WTC11 (cell line): ENCODE measurements around the gene TWIST1. TPM values are rescaled to one million over a fixed set of nuclear protein-coding genes. Genes with fewer than 3 reads are reported as not detected.

Experiments used
- ATAC-seq: fragments of 200-7000 bp; cut with Tn5 transposase; 2 replicates; pipeline ENCODE4 v1.10.0; 2021; ENCODE audit warnings: mild to moderate bottlenecking, moderate library complexity
- CTCF ChIA-PET: fragments of 300-600 bp; sonication (Branson Sonifier 250); formaldehyde crosslinking; loops from one replicate; lab custom pipeline; 2021; ENCODE audit warnings: antibody characterized with exemption; lab: Charles Lee
- POLR2A ChIA-PET: fragments of 350-600 bp; sonication (Branson Sonifier 250); formaldehyde crosslinking; loops from one replicate; lab custom pipeline; 2021; ENCODE audit warnings: antibody characterized with exemption; lab: Charles Lee
- DNase-seq: peaks from one replicate; pipeline ENCODE4 v3.0.0; 2021; ENCODE audit warnings: low spot score
- H3K27ac Mint-ChIP-seq: 2 replicates; pipeline ENCODE4 v1.8.0; 2021; ENCODE audit warnings: mixed read lengths
- H3K27me3 Mint-ChIP-seq: 2 replicates; pipeline ENCODE4 v1.8.0; 2021; ENCODE audit warnings: low read depth, mild to moderate bottlenecking, moderate library complexity, mixed read lengths
- H3K36me3 Mint-ChIP-seq: 2 replicates; pipeline ENCODE4 v1.8.0; 2021; ENCODE audit warnings: mixed read lengths
- H3K4me1 Mint-ChIP-seq: 2 replicates; pipeline ENCODE4 v1.8.0; 2022; ENCODE audit warnings: mixed read lengths
- H3K4me3 Mint-ChIP-seq: 2 replicates; pipeline ENCODE4 v1.8.0; 2021; ENCODE audit warnings: mild to moderate bottlenecking, moderate library complexity, mixed read lengths
- H3K9me3 Mint-ChIP-seq: 2 replicates; pipeline ENCODE4 v1.8.0; 2021; ENCODE audit warnings: mixed read lengths
- ATF1 ChIP-seq: sonication (generic); formaldehyde crosslinking; IDR thresholded peaks from 2 replicates; pipeline ENCODE4 v1.8.1; 2023; ENCODE audit warnings: mild to moderate bottlenecking, moderate library complexity, missing genetic modification reagents
- CBFB ChIP-seq: sonication (generic); formaldehyde crosslinking; IDR thresholded peaks from 2 replicates; pipeline ENCODE4 v1.8.1; 2022; ENCODE audit warnings: mild to moderate bottlenecking, low read depth, missing genetic modification reagents
- CREB1 ChIP-seq: sonication (generic); formaldehyde crosslinking; IDR thresholded peaks from 2 replicates; pipeline ENCODE4 v1.8.0; 2023; ENCODE audit warnings: mild to moderate bottlenecking, missing genetic modification reagents
- FOXK1 ChIP-seq: sonication (generic); formaldehyde crosslinking; IDR thresholded peaks from 2 replicates; pipeline ENCODE4 v1.8.0; 2022; ENCODE audit warnings: mild to moderate bottlenecking, moderate library complexity, missing genetic modification reagents
- GABPB1 ChIP-seq: sonication (generic); formaldehyde crosslinking; IDR thresholded peaks from 2 replicates; pipeline ENCODE4 v1.8.1; 2023; ENCODE audit warnings: mild to moderate bottlenecking, missing genetic modification reagents
- GRHL2 ChIP-seq: fragments of 250-450 bp; sonication (Bioruptor Pico); IDR thresholded peaks from 2 replicates; pipeline ENCODE4 v1.8.0; 2022; ENCODE audit warnings: mild to moderate bottlenecking, moderate library complexity; ENCODE audit not compliant: insufficient replicate concordance, severe bottlenecking
- GTF2I ChIP-seq: fragments of 250-450 bp; sonication (Bioruptor Pico); conservative IDR thresholded peaks from 2 replicates; pipeline ENCODE4 v1.4.0; 2021; ENCODE audit warnings: mild to moderate bottlenecking
- KAT7 ChIP-seq: sonication (generic); formaldehyde crosslinking; IDR thresholded peaks from 2 replicates; pipeline ENCODE4 v1.8.1; 2023; ENCODE audit warnings: missing genetic modification reagents, mild to moderate bottlenecking, borderline replicate concordance
- NFATC4 ChIP-seq: fragments of 250-450 bp; sonication (Bioruptor Pico); IDR thresholded peaks from 2 replicates; pipeline ENCODE4 v1.9.0; 2021; ENCODE audit warnings: mild to moderate bottlenecking
- SP1 ChIP-seq: sonication (generic); formaldehyde crosslinking; conservative IDR thresholded peaks from 2 replicates; pipeline ENCODE4 v1.8.1; 2022; ENCODE audit warnings: missing genetic modification reagents
- TP53 ChIP-seq: sonication (generic); formaldehyde crosslinking; IDR thresholded peaks from 2 replicates; pipeline ENCODE4 v1.8.1; 2023; ENCODE audit warnings: mild to moderate bottlenecking, missing genetic modification reagents
- ZNF138 ChIP-seq: sonication (generic); formaldehyde crosslinking; conservative IDR thresholded peaks from 2 replicates; pipeline ENCODE4 v1.8.1; 2022; ENCODE audit warnings: mild to moderate bottlenecking, moderate library complexity, missing genetic modification reagents
- ZNF232 ChIP-seq: sonication (generic); formaldehyde crosslinking; IDR thresholded peaks from 2 replicates; pipeline ENCODE4 v1.8.0; 2022; ENCODE audit warnings: mild to moderate bottlenecking, missing genetic modification reagents
- ZNF317 ChIP-seq: sonication (generic); formaldehyde crosslinking; IDR thresholded peaks from 2 replicates; pipeline ENCODE4 v1.8.1; 2023; ENCODE audit warnings: low read depth, mild to moderate bottlenecking, moderate library complexity, missing genetic modification reagents, borderline replicate concordance
- ZNF396 ChIP-seq: fragments of 250-450 bp; sonication (Bioruptor Pico); IDR thresholded peaks from 2 replicates; pipeline ENCODE4 v1.8.0; 2021; ENCODE audit warnings: mild to moderate bottlenecking, moderate library complexity, borderline replicate concordance
- ZNF671 ChIP-seq: fragments of 250-450 bp; sonication (Bioruptor Pico); IDR thresholded peaks from 2 replicates; pipeline ENCODE4 v1.8.0; 2021; ENCODE audit warnings: mild to moderate bottlenecking
- total RNA-seq: library from RNA; stranded (reverse); gene quantifications from 3 replicates; pipeline ENCODE4 v1.2.3, GENCODE V29; 2021
- TF ChIP-seq, protein P1 (sequence below): sonication (generic); formaldehyde crosslinking; IDR thresholded peaks from 2 replicates; pipeline ENCODE4 v1.8.1; 2023; ENCODE audit warnings: mild to moderate bottlenecking, moderate library complexity, missing genetic modification reagents
- TF ChIP-seq, protein P2 (sequence below): sonication (generic); formaldehyde crosslinking; IDR thresholded peaks from 2 replicates; pipeline ENCODE4 v1.8.0; 2022; ENCODE audit warnings: mild to moderate bottlenecking, missing genetic modification reagents
- TF ChIP-seq, protein P3 (sequence below): fragments of 250-450 bp; sonication (Bioruptor Pico); IDR thresholded peaks from 2 replicates; pipeline ENCODE4 v1.9.0; 2021; ENCODE audit warnings: mild to moderate bottlenecking
- TF ChIP-seq, protein P4 (sequence below): sonication (generic); formaldehyde crosslinking; IDR thresholded peaks from 2 replicates; pipeline ENCODE4 v1.8.0; 2022; ENCODE audit warnings: mild to moderate bottlenecking, missing genetic modification reagents
- TF ChIP-seq, protein P5 (sequence below): fragments of 250-450 bp; sonication (Bioruptor Pico); IDR thresholded peaks from 2 replicates; pipeline ENCODE4 v1.9.0; 2021; ENCODE audit warnings: mild to moderate bottlenecking, borderline replicate concordance

Gene TWIST1
- total RNA-seq, 1 experiment from 2014 or later: not detected

DNA sequence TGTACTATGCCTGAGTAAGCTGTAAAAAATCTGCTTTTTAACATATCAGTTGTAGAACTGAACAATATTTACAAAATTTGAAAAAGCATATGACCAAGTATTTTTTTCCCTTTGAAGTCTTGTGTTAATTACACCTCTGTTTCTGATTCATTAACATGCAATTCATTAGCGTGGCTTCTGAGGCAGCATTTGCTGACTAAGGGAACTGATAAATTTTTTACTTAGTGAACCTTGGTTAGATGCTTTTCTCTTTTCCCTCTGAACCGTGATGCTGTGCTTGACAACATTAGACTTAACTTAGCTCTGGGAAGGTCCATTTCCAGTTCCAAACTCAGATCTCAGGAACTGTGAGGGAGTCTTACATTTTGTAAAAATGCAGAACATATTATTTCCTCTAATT, 28.1 kb downstream of the TWIST1 start:
- DNase-seq: no peak
- Mint-ChIP-seq H3K36me3 (no peaks in the 10 kb centered on the region), H3K4me3 (no peak overlapping the region), H3K9me3 (no peaks in the 10 kb centered on the region), H3K27me3 (no peaks in the 10 kb centered on the region), H3K4me1 (peaks cover 6% of the 10 kb centered on the region), H3K27ac (no peak overlapping the region)
- TF ChIP-seq GABPB1 (CRISPR knock-in tag) (no peak), KAT7 (no peak), SP1 (no peak), FOXK1 (CRISPR knock-in tag) (no peak), ZNF138 (CRISPR knock-in tag) (no peak), ZNF232 (CRISPR knock-in tag) (no peak), ZNF317 (CRISPR knock-in tag) (no peak), ZNF671 (CRISPR knock-in tag) (no peak), GTF2I (no peak), CREB1 (CRISPR knock-in tag) (no peak)
- TF ChIP-seq, protein P1, sequence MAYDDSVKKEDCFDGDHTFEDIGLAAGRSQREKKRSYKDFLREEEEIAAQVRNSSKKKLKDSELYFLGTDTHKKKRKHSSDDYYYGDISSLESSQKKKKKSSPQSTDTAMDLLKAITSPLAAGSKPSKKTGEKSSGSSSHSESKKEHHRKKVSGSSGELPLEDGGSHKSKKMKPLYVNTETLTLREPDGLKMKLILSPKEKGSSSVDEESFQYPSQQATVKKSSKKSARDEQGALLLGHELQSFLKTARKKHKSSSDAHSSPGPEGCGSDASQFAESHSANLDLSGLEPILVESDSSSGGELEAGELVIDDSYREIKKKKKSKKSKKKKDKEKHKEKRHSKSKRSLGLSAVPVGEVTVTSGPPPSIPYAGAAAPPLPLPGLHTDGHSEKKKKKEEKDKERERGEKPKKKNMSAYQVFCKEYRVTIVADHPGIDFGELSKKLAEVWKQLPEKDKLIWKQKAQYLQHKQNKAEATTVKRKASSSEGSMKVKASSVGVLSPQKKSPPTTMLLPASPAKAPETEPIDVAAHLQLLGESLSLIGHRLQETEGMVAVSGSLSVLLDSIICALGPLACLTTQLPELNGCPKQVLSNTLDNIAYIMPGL (CRISPR knock-in tag): no peak
- TF ChIP-seq, protein P2, sequence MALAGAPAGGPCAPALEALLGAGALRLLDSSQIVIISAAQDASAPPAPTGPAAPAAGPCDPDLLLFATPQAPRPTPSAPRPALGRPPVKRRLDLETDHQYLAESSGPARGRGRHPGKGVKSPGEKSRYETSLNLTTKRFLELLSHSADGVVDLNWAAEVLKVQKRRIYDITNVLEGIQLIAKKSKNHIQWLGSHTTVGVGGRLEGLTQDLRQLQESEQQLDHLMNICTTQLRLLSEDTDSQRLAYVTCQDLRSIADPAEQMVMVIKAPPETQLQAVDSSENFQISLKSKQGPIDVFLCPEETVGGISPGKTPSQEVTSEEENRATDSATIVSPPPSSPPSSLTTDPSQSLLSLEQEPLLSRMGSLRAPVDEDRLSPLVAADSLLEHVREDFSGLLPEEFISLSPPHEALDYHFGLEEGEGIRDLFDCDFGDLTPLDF (CRISPR knock-in tag): no peak
- TF ChIP-seq, protein P3, sequence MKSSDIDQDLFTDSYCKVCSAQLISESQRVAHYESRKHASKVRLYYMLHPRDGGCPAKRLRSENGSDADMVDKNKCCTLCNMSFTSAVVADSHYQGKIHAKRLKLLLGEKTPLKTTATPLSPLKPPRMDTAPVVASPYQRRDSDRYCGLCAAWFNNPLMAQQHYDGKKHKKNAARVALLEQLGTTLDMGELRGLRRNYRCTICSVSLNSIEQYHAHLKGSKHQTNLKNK (CRISPR knock-in tag): no peak
- TF ChIP-seq, protein P4, sequence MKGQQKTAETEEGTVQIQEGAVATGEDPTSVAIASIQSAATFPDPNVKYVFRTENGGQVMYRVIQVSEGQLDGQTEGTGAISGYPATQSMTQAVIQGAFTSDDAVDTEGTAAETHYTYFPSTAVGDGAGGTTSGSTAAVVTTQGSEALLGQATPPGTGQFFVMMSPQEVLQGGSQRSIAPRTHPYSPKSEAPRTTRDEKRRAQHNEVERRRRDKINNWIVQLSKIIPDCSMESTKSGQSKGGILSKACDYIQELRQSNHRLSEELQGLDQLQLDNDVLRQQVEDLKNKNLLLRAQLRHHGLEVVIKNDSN (CRISPR knock-in tag): no peak
- ChIA-PET POLR2A (no interaction called here), CTCF (no interaction called here)
- no peak for ATAC-seq

DNA sequence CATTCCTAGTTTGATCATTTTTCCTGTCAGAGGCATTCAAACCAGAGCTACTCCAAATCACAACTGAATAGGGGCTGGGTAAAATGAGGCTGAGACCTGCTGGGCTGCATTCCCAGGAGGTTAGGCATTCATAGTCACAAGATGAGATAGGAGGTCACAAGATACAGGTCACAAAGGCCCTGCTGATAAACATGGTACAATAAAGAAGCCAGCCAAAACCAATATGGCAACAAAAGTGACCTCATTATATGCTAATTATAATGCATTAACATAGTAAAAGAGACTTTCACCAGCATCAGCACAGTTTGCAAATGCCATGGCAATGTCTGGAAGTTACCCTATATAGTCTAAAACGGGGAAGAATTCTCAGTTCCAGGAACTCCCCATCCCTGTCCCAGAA, 37.3 kb downstream of the TWIST1 start:
- H3K27ac Mint-ChIP-seq: peak overlapping the region; percentile 64
- H3K4me3 Mint-ChIP-seq: no peak overlapping the region
- ATAC-seq (peak; percentile 90), DNase-seq (no peak)
- CTCF ChIA-PET: no interaction called here
- no peaks in the 10 kb centered on the region for H3K27me3 Mint-ChIP-seq
- no peak for TF ChIP-seq ZNF396 (CRISPR knock-in tag)
- TF ChIP-seq GRHL2 (CRISPR knock-in tag): no peak
- TF ChIP-seq, protein P5, sequence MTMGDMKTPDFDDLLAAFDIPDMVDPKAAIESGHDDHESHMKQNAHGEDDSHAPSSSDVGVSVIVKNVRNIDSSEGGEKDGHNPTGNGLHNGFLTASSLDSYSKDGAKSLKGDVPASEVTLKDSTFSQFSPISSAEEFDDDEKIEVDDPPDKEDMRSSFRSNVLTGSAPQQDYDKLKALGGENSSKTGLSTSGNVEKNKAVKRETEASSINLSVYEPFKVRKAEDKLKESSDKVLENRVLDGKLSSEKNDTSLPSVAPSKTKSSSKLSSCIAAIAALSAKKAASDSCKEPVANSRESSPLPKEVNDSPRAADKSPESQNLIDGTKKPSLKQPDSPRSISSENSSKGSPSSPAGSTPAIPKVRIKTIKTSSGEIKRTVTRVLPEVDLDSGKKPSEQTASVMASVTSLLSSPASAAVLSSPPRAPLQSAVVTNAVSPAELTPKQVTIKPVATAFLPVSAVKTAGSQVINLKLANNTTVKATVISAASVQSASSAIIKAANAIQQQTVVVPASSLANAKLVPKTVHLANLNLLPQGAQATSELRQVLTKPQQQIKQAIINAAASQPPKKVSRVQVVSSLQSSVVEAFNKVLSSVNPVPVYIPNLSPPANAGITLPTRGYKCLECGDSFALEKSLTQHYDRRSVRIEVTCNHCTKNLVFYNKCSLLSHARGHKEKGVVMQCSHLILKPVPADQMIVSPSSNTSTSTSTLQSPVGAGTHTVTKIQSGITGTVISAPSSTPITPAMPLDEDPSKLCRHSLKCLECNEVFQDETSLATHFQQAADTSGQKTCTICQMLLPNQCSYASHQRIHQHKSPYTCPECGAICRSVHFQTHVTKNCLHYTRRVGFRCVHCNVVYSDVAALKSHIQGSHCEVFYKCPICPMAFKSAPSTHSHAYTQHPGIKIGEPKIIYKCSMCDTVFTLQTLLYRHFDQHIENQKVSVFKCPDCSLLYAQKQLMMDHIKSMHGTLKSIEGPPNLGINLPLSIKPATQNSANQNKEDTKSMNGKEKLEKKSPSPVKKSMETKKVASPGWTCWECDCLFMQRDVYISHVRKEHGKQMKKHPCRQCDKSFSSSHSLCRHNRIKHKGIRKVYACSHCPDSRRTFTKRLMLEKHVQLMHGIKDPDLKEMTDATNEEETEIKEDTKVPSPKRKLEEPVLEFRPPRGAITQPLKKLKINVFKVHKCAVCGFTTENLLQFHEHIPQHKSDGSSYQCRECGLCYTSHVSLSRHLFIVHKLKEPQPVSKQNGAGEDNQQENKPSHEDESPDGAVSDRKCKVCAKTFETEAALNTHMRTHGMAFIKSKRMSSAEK (CRISPR knock-in tag): no peak
- TF ChIP-seq FOXK1 (CRISPR knock-in tag): no peak
- no peak for TF ChIP-seq NFATC4 (CRISPR knock-in tag)
- no peak for TF ChIP-seq CBFB (CRISPR knock-in tag)
- no peak for TF ChIP-seq TP53 (CRISPR knock-in tag)
- TF ChIP-seq ATF1 (CRISPR knock-in tag): no peak
- no peaks in the 10 kb centered on the region for H3K9me3 Mint-ChIP-seq
- POLR2A ChIA-PET: no interaction called here
- peaks cover 18% of the 10 kb centered on the region for H3K4me1 Mint-ChIP-seq
- no peaks in the 10 kb centered on the region for H3K36me3 Mint-ChIP-seq
